ENCODE data around the gene HK2.

Gene HK2

DNA sequence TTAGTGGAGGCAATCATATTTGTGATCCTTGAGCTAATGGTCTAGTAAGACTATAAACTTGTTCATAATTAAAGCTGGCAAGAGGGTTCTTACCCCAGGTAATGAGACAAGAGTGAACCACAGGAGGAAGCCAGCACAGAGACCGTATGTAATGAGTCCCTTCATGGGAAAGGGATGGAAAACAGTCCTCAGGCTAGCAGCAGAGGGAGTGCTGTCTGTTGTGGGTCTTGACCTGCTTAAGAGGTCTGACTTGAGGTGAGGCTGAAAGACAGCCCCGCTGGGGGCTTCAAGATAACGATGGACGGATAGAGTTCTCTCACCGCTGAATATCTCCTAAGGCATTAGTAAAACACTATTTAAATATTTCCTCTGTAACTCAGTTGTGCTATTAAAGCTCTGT is 108.3 kb downstream of the HK2 start:
- DNase-seq, result no peak
